Measurements from ENCODE around the gene EGFL6.

GRCh38 chrX:13645464-13646153 is 76.2 kb downstream of the EGFL6 start:
- TF ChIP-seq CTCF (IDR thresholded peaks at IDR 0.05; ENCODE audit: low read depth, low read length) (no peak), POLR2A (IDR thresholded peaks at IDR 0.05; ENCODE audit: extremely low read depth, insufficient read length) (no peak)
- TF ChIP-seq, protein P1, sequence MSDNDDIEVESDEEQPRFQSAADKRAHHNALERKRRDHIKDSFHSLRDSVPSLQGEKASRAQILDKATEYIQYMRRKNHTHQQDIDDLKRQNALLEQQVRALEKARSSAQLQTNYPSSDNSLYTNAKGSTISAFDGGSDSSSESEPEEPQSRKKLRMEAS (IDR thresholded peaks at IDR 0.05; ENCODE audit: low read depth, low read length), result no peak
